IPS-20b (cell line): Measurements from ENCODE around the gene RAD52.

Source experiments
- H3K27ac ChIP-seq: one replicate; pipeline ENCODE4 v1.5.1; 2013; ENCODE audit warnings: low read length
- H3K27me3 ChIP-seq: 2 replicates; pipeline ENCODE4 v1.6.1; 2013; ENCODE audit warnings: mild to moderate bottlenecking, low read length, inconsistent platforms; ENCODE audit not compliant: insufficient read depth
- H3K36me3 ChIP-seq: 2 replicates; pipeline ENCODE4 v1.6.1; 2013; ENCODE audit warnings: low read depth, mild to moderate bottlenecking, inconsistent platforms, low read length, moderate library complexity; ENCODE audit not compliant: insufficient read depth
- H3K4me1 ChIP-seq: 2 replicates; pipeline ENCODE4 v1.6.1; 2013; ENCODE audit warnings: mild to moderate bottlenecking, control low read depth, inconsistent platforms, low read length, moderate library complexity; ENCODE audit not compliant: insufficient read depth
- H3K4me3 ChIP-seq: 2 replicates; pipeline ENCODE4 v1.5.1; 2013; ENCODE audit warnings: mild to moderate bottlenecking, low read length, inconsistent platforms
- H3K9ac ChIP-seq: 2 replicates; pipeline ENCODE4 v1.6.1; 2013; ENCODE audit warnings: low read depth, mild to moderate bottlenecking, inconsistent platforms, low read length, moderate library complexity
- H3K9me3 ChIP-seq: 2 replicates; pipeline ENCODE4 v1.6.1; 2013; ENCODE audit warnings: mild to moderate bottlenecking, low read depth, low read length, inconsistent platforms; ENCODE audit not compliant: insufficient read depth

RAD52 gene

GRCh38 chr12:911191-911826 is 38.2 kb downstream of the RAD52 start:
- H3K4me1 ChIP-seq: peaks cover 3% of the 10 kb centered on the region; the same call in 1 of the 2 replicates
- no peaks in the 10 kb centered on the region for H3K9me3 ChIP-seq
- H3K36me3 ChIP-seq: peaks cover 90% of the 10 kb centered on the region
- H3K27ac ChIP-seq: no peak overlapping the region
- no peak overlapping the region for H3K4me3 ChIP-seq
- H3K9ac ChIP-seq: no peak overlapping the region
- no peaks in the 10 kb centered on the region for H3K27me3 ChIP-seq

DNA sequence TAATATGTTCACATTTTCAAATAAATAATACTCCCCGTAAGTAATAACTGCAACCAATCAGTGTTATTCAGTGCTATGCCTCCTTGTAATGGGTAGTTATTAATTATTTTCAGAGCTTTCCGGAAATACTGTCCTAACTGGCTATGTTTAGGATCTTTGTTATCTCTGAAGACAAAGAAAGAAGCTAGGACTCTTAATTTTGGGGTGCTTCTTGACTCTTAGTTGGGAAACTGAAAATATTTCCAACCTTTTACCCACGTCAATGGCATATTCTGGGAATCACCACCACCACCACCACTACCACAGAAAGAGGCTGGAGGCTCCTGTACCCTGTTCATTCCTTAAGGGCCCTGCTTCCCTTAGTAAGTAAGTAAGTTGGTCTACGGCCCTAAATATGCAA is 39.1 kb downstream of the RAD52 start:
- Histone ChIP-seq H3K27me3 (no peaks in the 10 kb centered on the region), H3K9ac (no peak overlapping the region), H3K4me3 (no peak overlapping the region), H3K36me3 (peaks cover 96% of the 10 kb centered on the region), H3K9me3 (no peaks in the 10 kb centered on the region), H3K4me1 (peaks cover 3% of the 10 kb centered on the region; the same call in 1 of the 2 replicates), H3K27ac (no peak overlapping the region)

DNA sequence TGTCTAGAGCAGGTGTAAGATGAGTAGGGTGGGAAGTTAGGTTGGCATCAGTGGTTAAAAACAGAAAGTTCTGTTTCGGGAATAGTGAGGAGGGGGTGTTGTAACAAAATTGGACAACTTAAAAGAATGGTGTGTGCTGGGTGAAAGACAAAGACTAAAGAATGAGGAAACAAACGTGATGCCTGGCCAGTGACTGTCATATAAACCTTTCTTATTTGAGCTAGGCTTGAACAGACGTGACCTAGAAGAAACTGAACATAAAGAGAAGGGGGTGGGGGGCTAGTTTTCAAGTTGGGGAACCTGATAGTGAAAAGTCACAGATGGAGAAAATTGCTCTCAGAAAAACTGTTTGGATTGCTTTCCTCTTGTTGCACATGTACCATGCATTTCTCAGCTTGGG is 39.6 kb downstream of the RAD52 start:
- Histone ChIP-seq H3K27ac (no peak overlapping the region), H3K4me3 (no peak overlapping the region), H3K36me3 (peaks cover 96% of the 10 kb centered on the region), H3K9me3 (no peaks in the 10 kb centered on the region), H3K9ac (no peak overlapping the region), H3K27me3 (no peaks in the 10 kb centered on the region), H3K4me1 (no peaks in the 10 kb centered on the region)

DNA sequence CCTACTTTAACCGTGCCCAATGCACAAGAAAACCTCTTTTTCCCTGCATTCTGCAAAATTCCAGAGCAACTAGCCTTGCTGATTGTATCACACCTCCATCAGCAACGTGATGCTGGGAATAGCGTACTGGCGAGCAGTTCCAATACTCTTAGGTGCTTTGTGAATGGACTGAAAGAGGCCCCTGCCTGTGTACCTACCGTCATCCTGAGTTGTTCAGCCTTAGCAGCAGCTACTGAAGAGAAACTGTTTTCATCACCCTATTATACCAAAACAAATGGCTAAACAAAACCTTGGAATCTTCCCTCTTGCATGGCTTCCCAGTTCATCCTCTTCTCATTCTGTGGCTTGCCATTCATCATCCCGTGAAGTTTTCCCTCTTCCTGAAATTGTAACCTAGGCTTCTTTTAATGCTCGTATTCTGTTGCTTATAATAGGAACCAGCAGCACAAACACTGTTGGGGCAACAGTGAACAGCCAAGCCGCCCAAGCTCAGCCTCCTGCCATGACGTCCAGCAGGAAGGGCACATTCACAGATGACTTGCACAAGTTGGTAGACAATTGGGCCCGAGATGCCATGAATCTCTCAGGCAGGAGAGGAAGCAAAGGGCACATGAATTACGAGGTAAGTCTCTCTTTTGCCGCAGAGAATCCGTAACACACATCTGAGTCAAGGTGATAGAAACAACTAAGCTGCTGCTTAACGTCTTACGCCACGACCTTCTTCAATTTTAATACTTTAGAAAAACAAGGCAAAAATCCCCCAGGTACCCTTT is 41.9 kb downstream of the RAD52 start:
- Histone ChIP-seq H3K4me3 (no peak overlapping the region), H3K9me3 (no peaks in the 10 kb centered on the region), H3K9ac (no peak overlapping the region), H3K4me1 (no peaks in the 10 kb centered on the region), H3K36me3 (peaks cover 96% of the 10 kb centered on the region), H3K27me3 (no peaks in the 10 kb centered on the region), H3K27ac (no peak overlapping the region)

GRCh38 chr12:906062-906585 is 43.4 kb downstream of the RAD52 start:
- no peak overlapping the region for H3K9ac ChIP-seq
- H3K27ac ChIP-seq: no peak overlapping the region
- no peaks in the 10 kb centered on the region for H3K27me3 ChIP-seq
- H3K4me1 ChIP-seq: no peaks in the 10 kb centered on the region
- H3K9me3 ChIP-seq: no peaks in the 10 kb centered on the region
- no peak overlapping the region for H3K4me3 ChIP-seq
- H3K36me3 ChIP-seq: peaks cover 96% of the 10 kb centered on the region

DNA sequence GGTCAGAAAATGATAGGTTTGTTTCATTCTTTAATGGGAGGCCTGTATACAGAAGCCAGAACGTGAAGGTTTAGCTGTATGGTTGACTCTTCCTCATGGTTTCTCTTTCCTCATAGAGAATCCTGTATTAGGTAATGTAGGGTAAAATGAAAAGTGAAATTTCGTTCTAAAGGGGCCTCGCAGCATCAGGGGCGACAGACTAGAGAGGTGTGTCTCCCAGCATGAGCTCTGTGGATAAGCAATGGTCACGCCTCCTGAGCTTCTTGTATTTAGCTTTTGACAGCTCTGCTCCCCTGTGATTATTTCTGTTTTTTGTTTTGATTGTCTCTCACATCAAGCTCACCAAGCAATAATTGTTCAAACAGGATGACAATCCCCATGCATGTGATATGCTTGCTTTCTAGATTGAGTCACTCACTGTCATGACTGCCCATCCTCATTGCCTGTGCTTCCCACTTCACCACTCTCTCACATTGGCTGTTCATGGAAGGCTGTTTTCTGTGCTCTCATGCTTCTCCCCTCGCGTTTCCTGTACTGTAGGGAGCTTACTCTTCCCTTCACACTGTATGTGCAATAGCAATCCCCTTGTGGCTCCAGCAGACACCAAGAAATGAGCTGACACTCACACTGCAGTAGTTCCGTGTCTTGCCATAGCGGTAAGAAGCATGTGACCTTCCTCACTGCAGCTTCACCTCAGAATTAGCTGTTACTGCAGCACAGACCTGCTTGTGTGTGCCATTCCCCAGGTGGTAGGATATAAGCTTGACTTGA is 44.0 kb downstream of the RAD52 start:
- Histone ChIP-seq H3K4me3 (no peak overlapping the region), H3K9me3 (no peaks in the 10 kb centered on the region), H3K27me3 (no peaks in the 10 kb centered on the region), H3K36me3 (peaks cover 96% of the 10 kb centered on the region), H3K4me1 (no peaks in the 10 kb centered on the region), H3K9ac (no peak overlapping the region), H3K27ac (no peak overlapping the region)

DNA sequence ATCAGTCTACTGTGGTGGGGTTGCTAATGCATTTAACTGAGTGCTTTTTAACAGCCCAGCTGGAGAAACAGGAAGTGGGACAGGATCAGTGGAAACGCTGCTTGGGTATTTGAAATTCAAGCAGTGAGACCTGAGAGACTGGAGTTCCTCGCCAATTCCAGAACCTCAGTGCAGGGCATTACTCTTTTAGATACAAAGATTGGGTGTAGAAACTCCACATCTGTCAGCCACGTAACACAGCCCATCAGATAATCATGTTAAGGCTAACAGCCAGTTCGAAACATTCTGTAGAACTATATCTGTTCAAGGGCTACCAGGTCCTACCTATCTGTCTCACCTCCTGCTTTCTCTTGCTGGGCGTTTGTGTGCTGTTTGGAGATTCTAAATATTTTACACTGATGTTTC is 45.5 kb downstream of the RAD52 start:
- no peaks in the 10 kb centered on the region for H3K4me1 ChIP-seq
- no peaks in the 10 kb centered on the region for H3K9me3 ChIP-seq
- no peak overlapping the region for H3K9ac ChIP-seq
- H3K36me3 ChIP-seq: peaks cover 96% of the 10 kb centered on the region
- no peaks in the 10 kb centered on the region for H3K27me3 ChIP-seq
- no peak overlapping the region for H3K27ac ChIP-seq
- H3K4me3 ChIP-seq: no peak overlapping the region

DNA sequence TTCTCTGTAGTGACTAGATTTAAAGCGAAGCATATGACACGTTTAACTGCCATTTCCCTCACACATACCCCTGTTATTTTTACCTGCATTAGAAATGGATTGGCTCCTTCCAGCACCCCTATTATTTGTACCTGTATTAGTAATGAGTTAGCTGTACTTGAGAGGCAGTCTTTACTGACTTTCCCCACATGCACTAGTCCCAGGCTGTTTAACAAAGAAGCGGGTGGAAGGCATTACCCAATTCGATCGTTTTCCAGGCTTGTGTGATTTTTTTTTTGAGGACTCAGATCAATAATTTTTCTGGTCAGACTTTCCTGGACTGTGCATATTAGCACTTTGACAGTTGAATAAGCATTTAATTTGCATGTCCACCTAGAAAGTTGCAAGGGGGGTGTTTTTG is 46.4 kb downstream of the RAD52 start:
- no peaks in the 10 kb centered on the region for H3K4me1 ChIP-seq
- no peak overlapping the region for H3K27ac ChIP-seq
- no peak overlapping the region for H3K4me3 ChIP-seq
- H3K9ac ChIP-seq: no peak overlapping the region
- H3K36me3 ChIP-seq: peaks cover 91% of the 10 kb centered on the region
- H3K27me3 ChIP-seq: no peaks in the 10 kb centered on the region
- H3K9me3 ChIP-seq: no peaks in the 10 kb centered on the region

DNA sequence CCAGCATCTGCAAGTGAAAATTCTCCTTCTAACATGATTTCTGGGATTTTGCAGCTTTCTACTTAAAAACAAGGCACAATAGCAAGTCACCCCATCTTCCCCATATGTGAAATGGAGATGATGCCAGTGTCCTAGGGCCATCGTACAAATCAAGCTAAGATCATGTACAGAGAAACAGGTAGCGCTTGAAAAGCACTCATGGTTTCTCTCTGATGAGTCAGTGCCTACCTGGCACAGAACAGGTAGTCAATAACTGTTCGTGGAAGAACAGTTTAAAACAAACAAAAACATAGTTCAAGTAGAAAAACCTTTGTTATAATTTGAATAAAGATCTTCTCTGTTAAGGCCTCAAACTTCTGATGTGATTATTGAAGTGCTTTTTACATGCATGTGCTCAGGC is 46.9 kb downstream of the RAD52 start:
- Histone ChIP-seq H3K9ac (no peak overlapping the region), H3K36me3 (peaks cover 91% of the 10 kb centered on the region), H3K27ac (no peak overlapping the region), H3K4me1 (no peaks in the 10 kb centered on the region), H3K27me3 (no peaks in the 10 kb centered on the region), H3K4me3 (no peak overlapping the region), H3K9me3 (no peaks in the 10 kb centered on the region)

GRCh38 chr12:897386-897785 is 52.1 kb downstream of the RAD52 start:
- no peak overlapping the region for H3K9ac ChIP-seq
- no peaks in the 10 kb centered on the region for H3K27me3 ChIP-seq
- no peak overlapping the region for H3K27ac ChIP-seq
- H3K36me3 ChIP-seq: peaks cover 85% of the 10 kb centered on the region
- H3K4me1 ChIP-seq: no peaks in the 10 kb centered on the region
- H3K9me3 ChIP-seq: no peaks in the 10 kb centered on the region
- H3K4me3 ChIP-seq: no peak overlapping the region

DNA sequence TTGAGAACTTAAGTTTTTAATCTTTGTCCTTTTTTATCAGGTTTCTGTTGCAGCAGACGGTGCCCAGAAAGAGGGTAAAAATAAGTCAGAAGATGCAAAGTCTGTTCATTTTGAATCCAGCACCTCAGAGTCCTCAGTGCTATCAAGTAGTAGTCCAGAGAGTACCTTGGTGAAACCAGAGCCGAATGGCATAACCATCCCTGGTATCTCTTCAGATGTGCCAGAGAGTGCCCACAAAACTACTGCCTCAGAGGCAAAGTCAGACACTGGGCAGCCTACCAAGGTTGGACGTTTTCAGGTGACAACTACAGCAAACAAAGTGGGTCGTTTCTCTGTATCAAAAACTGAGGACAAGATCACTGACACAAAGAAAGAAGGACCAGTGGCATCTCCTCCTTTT is 53.5 kb downstream of the RAD52 start:
- Histone ChIP-seq H3K27ac (no peak overlapping the region), H3K9ac (no peak overlapping the region), H3K27me3 (no peaks in the 10 kb centered on the region), H3K36me3 (peaks cover 81% of the 10 kb centered on the region), H3K4me1 (no peaks in the 10 kb centered on the region), H3K9me3 (no peaks in the 10 kb centered on the region), H3K4me3 (no peak overlapping the region)
